NCI-H2227 (cell line): Measurements from ENCODE around the gene IL1RL2.

Experiments used
- DNase-seq: peaks from one replicate; lab custom pipeline; 2025; ENCODE audit not compliant: unreplicated experiment; lab: John Stamatoyannopoulos, UW

Gene IL1RL2

GRCh38 chr2:102158011-102158755 is 28.6 kb upstream of the IL1RL2 start:
- no peak for DNase-seq

GRCh38 chr2:102159295-102159694 is 27.5 kb upstream of the IL1RL2 start:
- no peak for DNase-seq

GRCh38 chr2:102166189-102166845 is 20.5 kb upstream of the IL1RL2 start:
- no peak for DNase-seq

GRCh38 chr2:102168026-102168771 is 18.6 kb upstream of the IL1RL2 start:
- no peak for DNase-seq

- DNase-seq = no peak
Measured at GRCh38 chr2:102171946-102172345, 14.9 kb upstream of the IL1RL2 start.

- no peak for DNase-seq
Measured at GRCh38 chr2:102172745-102173144, 14.1 kb upstream of the IL1RL2 start.

GRCh38 chr2:102176172-102176571 is 10.7 kb upstream of the IL1RL2 start:
- DNase-seq = no peak

- no peak for DNase-seq
Measured at GRCh38 chr2:102177814-102178478, 8.9 kb upstream of the IL1RL2 start.

GRCh38 chr2:102179061-102179460 is 7.8 kb upstream of the IL1RL2 start:
- DNase-seq = no peak

- no peak for DNase-seq
Measured at GRCh38 chr2:102179788-102180686, 6.8 kb upstream of the IL1RL2 start.

- DNase-seq = no peak
Measured at GRCh38 chr2:102180687-102180999, 6.2 kb upstream of the IL1RL2 start.

- DNase-seq = no peak
Measured at GRCh38 chr2:102181376-102181775, 5.4 kb upstream of the IL1RL2 start.

GRCh38 chr2:102181919-102182635 is 4.7 kb upstream of the IL1RL2 start:
- DNase-seq = no peak

GRCh38 chr2:102184018-102184417 is 2.8 kb upstream of the IL1RL2 start:
- DNase-seq = no peak

- DNase-seq = no peak
Measured at GRCh38 chr2:102184568-102184967, 2.3 kb upstream of the IL1RL2 start.

GRCh38 chr2:102185347-102185746 is 1.5 kb upstream of the IL1RL2 start:
- DNase-seq = no peak

- DNase-seq = no peak
Measured at GRCh38 chr2:102187496-102188150, 800 bp downstream of the IL1RL2 start.

GRCh38 chr2:102190430-102191107 is 3.7 kb downstream of the IL1RL2 start:
- no peak for DNase-seq

GRCh38 chr2:102191501-102191900 is 4.7 kb downstream of the IL1RL2 start:
- DNase-seq = no peak
